T1000 (cell line): ENCODE results near the gene RHOV.

ENCODE experiments used
- DNase-seq: peaks from one replicate; lab custom pipeline; 2025; ENCODE audit warnings: mixed read lengths; lab: John Stamatoyannopoulos, UW

Gene RHOV

DNA sequence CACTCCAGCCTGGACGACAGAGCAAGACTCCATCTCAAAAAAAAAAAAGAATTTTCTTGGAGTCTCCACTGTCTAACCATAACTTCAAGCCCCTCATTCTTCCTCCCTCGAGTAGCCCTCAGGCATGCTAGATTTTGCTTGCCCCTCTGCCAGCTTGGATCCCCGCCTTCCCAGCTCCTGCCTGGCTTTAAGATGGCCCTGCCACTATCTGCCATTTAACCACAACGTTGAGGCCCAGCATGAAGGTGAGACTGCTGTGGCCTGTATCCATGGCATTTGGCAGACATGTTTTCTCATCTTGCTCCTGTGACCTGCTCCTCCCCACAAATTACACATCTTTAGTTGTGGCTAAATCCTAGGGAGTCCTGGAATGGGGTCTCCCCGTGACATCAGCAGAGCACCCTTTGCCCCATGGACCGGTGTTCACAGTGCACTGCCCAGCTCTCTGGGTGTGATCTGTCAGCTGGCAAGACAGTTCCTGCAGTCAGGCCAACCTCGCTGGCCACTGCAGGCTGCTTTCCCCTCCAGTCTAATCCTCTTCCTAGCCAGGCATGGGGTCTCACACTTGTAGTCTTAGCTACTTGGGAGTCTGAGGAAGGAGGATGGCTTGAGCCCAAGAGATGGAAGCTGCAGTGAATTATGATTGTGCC, 30.6 kb upstream of the RHOV start:
- no peak for DNase-seq

DNA sequence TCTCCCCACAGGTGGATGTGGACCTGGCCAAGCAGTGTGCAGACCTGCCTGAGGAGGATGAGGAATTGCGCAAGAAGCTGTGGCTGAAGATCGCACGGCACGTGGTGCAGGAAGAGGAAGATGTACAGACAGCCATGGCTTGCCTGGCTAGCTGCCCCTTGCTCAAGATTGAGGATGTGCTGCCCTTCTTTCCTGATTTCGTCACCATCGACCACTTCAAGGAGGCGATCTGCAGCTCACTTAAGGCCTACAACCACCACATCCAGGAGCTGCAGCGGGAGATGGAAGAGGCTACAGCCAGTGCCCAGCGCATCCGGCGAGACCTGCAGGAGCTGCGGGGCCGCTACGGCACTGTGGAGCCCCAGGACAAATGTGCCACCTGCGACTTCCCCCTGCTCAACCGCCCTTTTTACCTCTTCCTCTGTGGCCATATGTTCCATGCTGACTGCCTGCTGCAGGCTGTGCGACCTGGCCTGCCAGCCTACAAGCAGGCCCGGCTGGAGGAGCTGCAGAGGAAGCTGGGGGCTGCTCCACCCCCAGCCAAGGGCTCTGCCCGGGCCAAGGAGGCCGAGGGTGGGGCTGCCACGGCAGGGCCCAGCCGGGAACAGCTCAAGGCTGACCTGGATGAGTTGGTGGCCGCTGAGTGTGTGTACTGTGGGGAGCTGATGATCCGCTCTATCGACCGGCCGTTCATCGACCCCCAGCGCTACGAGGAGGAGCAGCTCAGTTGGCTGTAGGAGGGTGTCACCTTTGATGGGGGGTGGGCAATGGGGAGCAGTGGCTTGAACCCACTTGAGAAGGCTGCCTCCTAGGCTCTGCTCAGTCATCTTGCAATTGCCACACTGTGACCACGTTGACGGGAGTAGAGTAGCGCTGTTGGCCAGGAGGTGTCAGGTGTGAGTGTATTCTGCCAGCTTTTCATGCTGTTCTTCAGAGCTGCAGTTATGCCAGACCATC, 28.8 kb upstream of the RHOV start:
- DNase-seq = no peak

DNA sequence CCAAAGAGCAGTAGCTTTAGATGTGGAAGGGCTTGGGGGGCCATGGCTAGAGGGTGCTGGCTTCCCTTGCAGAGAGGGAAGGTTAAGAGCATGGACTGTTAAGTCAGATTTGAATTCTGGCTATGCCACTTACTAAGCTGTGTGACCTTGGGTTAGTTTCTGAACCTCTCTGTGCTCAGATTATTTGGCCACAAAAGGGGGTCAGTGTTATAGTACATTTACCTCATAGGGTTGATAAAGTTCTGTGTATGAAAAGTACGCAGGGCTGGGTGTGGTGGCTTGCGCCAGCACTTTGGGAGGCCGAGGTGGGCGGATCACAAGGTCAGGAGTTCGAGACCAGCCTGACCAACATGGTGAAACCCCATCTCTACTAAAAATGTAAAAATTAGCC, 27.0 kb upstream of the RHOV start:
- no peak for DNase-seq

DNA sequence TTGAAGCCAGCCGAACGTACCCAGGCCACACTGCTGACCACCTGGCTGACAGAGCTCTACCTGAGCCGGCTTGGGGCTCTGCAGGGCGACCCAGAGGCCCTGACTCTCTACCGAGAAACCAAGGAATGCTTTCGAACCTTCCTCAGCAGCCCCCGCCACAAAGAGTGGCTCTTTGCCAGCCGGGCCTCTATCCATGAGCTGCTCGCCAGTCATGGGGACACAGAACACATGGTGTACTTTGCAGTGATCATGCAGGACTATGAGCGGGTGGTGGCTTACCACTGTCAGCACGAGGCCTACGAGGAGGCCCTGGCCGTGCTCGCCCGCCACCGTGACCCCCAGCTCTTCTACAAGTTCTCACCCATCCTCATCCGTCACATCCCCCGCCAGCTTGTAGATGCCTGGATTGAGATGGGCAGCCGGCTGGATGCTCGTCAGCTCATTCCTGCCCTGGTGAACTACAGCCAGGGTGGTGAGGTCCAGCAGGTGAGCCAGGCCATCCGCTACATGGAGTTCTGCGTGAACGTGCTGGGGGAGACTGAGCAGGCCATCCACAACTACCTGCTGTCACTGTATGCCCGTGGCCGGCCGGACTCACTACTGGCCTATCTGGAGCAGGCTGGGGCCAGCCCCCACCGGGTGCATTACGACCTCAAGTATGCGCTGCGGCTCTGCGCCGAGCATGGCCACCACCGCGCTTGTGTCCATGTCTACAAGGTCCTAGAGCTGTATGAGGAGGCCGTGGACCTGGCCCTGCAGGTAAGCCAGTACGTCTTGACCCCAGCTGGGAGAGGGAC, 26.4 kb upstream of the RHOV start:
- DNase-seq = no peak

DNA sequence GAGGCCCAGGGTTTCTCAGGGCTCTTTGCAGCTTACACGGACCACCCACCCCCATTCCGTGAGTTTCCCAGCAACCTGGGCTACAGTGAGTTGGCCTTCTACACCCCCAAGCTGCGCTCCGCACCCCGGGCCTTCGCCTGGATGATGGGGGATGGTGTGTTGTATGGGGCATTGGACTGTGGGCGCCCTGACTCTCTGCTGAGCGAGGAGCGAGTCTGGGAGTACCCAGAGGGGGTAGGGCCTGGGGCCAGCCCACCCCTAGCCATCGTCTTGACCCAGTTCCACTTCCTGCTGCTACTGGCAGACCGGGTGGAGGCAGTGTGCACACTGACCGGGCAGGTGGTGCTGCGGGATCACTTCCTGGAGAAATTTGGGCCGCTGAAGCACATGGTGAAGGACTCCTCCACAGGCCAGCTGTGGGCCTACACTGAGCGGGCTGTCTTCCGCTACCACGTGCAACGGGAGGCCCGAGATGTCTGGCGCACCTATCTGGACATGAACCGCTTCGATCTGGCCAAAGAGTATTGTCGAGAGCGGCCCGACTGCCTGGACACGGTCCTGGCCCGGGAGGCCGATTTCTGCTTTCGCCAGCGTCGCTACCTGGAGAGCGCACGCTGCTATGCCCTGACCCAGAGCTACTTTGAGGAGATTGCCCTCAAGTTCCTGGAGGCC, 25.6 kb upstream of the RHOV start:
- no peak for DNase-seq

DNA sequence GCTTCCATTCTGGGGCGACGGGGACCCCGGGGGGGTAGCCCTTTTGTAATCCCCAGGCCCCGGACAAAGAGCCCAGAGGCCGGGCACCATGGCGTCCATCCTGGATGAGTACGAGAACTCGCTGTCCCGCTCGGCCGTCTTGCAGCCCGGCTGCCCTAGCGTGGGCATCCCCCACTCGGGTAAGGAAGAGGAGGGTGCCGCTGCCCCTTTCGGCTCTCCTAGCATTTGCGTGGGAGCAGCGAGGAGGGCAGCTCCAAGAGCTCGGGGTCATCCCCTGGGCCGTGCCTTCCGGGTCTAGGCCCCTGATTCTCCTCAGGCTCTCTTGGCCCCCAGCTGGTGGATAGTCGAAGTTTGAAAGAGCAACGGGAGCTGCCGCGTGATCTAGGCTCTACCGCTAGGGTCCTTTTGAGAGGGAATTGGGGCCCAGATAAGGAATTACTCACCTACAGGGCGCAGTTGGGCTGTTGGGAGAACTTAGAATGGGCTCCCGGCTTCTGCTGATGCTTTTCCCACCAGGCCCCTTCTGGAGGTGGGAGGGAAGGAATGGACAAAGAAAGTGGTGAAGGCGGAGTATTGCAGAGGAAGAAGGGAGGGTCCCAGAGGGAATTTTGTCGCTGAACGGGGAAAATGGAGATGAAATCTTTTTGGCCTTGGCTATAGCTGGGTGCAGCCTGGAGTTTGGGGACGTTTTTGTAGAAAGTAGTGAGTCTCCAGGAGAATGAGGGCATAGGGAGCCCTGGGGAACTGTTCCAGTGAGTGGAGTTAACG, 20.8 kb upstream of the RHOV start:
- DNase-seq = peak; percentile 35

DNA sequence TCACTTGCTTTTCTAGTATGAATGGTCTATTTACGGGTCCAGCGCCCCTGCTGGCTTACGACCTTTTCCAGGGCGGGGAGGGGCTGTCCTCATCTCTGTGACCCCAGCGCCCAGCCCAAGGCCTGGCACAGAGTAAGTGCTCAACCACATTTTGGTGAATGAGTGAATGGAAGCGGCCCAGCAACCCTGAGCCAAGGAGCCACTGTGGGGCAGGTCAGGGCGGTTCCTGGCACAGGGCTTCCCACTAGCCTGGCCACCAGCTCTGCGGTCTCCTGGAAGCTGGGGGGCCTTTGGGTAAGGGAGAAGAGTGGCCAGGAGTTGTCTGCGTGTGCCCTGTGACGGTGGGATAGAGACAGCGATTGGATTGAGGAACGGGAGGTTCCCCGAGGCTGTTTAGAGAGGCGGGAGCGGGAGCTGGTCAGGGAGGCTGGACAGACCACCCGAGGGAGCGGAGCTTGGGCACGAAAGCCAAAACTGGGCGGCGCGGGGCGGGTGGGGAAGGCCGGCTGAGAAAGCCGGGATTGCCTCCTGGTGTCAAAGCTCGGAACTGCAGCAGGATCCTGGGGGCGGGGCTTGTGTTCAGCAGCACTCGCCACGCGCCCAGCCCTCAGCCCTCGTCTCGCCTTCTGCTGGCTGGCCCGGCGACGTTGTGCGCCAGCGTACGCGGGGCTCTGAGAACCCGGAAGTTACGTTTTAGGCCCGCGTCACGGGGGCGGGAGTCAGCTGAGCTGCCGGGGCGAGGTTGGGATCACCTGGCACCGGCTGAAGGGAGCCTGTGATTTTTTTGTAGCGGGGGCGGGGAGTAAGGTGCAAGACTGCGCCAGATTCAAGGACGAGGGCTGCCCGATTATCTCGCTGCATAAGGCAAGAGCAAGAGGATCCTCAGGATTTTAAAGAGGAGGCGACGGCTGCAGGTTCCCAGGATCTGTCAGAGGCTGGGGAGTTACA, 20.0 kb upstream of the RHOV start, which contains the start of gene VPS18:
TSS of gene VPS18 (plus strand) at position 718 of the 948 bp plus-strand sequence. CDS start 319 bp downstream, outside the sequence.
- DNase-seq = peak; percentile 96

DNA sequence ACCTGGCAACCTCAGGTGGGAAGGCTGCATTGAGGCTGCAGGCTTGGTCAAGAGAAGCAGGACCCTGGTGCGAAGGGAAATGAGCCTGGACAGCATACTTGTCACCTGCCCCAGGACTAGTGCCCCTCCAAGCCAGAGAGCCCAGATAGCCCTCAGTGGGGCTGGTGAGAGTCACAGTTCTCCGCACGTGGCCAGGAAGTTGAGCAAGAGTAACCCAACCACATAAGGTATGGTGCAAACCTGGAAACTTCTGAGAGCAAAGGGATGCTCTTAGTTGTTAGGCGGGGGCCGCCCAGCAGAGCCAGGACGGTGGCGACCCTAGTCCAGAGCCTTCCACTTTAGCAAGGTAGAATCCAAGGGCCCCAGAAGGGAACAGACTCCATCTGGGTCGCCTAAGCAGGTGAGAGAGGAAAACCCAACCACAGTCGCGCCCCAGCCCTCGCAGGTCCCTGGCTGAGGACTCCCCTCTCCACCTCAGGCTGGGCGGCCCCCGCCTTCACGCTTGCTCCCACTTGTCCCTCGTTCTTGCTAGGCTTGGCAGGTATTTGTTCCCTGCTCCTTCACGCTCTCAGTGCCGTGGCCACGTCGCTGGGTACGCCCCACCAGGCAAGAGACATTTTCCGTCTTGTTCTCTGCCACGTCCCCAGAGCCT, 19.1 kb upstream of the RHOV start:
- no peak for DNase-seq

DNA sequence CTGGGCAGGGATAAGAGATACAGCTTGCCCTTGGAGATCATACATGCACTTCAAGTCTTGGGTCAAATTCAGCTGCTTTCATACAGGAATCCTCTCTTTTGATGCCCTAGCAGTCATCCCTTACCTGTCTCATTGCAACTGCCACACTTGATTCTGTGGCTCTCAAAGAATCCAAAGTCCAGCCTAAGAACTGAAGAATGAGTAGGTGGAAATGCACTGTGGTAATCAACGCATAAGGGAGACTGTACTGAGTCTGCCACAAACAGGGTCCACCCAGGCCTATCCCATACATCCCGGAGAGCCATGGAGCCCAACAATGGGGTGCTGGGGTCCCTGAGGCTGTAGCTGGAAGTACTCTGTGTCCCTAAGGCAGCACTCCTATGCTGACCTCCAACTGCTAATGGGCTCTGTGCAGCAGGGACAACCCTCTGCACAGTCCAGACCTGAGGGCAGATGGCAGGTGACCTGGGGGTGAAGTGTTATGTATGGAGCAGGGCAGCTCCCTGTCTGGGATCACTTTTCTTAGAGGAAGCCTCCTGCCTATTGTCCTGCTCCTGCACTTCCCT, 18.5 kb upstream of the RHOV start:
- DNase-seq = no peak

DNA sequence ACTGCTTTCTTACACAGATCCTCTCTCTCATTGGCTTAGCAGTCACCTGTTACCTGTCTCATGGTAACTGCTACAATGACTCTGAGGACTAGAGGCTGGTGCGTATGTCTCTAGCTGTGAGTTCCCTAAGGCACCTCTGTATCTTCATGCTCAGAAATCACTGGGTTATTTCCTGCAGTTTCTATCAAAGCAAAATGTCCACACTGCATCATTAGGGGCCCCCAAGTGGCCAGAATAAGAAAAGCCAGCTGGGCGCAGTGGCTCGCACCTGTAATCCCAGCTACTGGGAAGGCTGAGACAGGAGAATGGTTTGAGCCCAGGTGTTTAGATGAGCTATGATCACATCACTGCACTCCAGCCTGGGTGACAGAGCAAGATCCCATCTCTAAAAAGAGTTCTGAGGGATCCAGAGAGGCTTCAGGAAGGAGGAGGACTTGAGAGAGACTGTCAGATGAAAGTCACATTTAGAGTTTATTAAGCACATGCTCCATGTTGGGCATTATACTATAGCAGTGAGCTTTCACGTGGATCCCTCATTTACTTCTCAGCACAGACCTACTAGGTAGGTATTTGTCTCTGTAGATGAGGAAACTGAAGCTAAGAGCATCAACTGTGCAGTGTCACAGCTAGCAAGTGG, 17.9 kb upstream of the RHOV start:
- no peak for DNase-seq

DNA sequence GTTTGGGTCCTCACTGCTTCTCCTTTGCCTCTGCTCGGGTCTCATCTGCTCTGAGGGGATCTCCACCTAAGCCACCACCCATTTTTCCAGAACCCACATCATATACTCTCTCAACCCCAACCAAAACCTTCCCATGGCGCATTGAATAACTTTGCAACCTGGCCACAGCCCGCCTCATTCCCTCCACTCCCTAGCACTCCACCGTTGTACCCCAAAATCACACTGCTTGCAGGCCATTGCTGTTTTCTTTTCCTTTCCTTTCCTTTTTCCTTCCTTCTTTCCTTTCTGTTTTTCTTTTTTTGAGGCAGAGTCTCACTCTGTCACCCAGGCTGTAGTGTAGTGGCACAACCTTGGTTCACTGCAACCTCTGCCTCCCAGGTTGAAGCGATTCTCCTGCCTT, 17.1 kb upstream of the RHOV start:
- no peak for DNase-seq

DNA sequence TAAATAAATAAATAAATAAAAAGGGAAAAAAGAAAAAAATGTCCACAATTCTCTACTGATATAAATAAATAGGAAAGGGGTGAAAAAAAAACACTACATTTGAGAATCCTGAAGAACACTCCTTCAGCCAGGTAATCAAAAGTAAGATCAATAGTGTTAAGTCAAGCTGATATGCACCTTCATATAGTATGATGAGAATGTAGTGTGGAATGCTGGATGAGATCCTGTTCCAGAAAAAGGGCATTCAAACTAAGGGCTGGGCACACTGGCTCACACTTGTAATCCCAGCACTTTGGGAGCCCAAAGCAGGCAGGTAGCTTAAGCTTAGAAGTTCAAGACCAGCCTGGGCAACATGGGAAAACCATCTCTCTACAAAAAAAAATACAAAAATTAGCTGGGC, 15.1 kb upstream of the RHOV start:
- DNase-seq = no peak

DNA sequence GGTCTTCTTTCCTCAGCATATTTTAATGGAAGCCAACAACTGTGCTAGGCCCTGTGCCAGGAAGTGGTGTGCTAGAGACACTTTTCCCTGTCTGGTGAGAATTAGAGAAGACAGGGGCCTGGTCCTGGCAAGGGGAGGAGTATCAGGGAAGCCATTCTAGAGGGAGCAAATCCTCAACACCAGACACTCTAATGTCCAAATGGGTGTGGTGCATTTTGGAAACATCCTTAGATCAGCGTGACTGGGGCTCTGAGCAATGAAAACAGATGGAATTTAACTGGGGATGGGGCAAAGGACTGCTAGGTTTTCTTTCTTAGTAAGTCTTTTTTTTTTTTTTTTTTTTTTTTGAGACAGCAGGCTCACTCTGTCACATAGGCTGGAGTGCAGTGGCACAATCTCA, 12.6 kb upstream of the RHOV start:
- no peak for DNase-seq

DNA sequence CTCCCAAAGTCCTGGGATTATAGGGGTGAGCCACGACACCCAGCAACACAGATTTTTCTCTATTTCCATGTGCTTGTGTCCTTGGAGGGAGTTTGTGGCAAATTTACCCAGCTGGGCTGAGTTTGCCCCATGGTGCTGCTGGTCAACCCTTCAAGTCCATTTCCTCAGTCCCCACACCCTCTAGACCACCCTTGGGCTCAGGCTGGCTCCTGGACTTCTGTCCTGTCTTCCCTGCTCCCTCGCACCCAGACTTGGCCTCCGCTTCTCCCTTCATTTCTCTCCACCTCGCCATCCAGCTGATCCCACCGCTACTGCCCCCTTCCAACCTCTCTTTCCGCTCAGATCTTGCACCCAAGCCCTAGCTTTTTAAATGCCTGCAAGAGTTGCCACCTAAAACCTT, 7.3 kb upstream of the RHOV start:
- no peak for DNase-seq

DNA sequence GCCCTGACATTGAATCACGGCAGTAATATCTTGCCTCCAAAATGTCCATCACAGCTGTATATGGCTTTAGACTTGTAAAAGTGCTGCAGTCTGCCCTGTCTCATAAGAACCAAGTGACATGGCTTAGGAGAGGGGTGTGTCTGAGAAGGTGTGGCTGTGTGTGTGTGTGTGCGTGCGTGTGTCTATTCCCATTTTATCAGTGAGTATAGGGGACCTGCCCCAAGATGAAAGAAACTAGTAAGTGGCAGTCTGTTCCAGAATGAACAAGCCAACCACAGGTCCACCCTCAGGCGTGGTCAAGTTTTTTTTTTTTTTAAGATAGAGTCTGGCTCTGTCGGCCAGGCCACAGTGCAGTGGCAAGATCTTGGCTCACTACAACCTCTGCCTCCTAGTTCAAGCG, 5.6 kb upstream of the RHOV start:
- DNase-seq = no peak

DNA sequence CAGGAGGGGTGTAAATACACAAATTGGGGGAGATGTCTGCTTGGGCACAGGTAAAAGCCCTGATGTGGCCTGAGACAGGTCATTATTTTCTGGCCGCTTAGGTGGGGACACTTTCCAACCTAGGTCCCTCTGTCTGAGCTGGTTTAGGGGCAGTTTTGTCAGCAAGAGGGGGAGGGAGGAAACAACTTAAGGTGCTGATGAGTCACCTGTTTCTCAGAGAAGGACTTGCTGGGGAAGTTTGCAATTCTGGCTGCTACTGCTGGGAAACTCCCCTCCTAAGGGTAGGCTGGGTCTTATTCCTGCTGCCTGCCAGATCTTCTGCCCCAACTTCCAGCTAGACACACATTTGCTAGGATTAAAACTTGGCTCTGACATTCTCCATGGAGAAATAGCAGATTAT, 4.8 kb upstream of the RHOV start:
- no peak for DNase-seq

DNA sequence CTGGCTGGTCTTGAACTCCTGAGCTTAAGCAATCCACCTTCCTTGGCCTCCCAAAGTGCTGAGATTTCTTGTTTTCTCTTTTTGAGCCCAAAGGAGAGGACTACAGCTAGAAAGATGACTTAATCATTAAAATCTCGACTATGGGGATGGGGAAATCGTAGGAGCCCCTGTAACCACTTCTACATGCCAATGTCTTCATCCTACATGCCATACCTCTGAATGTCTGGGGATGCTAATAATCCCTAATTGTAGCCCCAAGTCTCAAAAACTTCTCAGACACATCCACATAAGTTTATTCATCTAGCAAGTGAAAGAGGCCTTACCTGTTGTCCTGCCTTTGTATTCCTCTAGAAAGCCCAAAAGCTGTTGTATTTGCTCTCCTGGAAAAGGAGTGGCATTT, 3.7 kb upstream of the RHOV start:
- no peak for DNase-seq

DNA sequence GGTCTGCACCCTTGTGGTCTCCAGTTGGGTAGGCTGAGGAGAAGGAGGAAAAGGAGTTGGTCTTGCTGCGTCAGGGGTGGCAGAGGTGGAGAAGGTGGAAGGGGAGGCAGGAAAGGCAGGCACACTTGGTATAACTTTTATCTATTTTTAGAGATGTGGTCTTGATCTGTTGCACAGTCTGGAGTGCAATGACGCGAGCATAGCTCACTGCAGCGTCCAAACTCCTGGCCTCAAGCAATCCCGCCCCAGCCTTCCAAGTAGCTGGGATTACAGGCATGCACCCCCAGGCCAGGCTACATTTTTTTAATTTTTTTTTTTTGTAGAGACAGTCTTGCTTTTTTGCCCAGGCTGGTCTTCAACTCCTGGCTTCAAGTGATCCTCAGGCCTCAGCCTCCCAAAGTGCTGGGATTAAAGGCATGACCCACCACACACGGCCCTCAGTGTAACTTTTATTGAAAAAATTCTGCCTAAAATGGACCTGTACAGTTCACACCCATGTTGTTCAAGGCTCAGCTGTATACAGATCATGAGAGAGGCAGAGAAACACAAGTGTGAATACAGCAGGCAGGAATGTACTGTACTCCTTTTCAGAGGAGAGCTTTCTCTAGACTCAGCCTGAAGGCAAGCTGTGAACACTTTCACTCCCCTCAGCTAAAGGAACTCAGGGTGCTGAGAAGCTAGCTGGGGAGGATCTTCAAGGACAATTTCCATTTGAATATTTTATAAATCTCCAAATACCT, 2.1 kb upstream of the RHOV start:
- no peak for DNase-seq
